GM11168 (cell line): Measurements from ENCODE around the gene IFT122.

Experiments
- in situ Hi-C: fragments of 300-500 bp; cut with MboI; formaldehyde crosslinking; loops from one replicate; pipeline ENCODE4 v1.12.0; 2022; ENCODE audit warnings: low sequenced_read_pairs; ENCODE audit not compliant: unreplicated experiment

Gene IFT122

DNA sequence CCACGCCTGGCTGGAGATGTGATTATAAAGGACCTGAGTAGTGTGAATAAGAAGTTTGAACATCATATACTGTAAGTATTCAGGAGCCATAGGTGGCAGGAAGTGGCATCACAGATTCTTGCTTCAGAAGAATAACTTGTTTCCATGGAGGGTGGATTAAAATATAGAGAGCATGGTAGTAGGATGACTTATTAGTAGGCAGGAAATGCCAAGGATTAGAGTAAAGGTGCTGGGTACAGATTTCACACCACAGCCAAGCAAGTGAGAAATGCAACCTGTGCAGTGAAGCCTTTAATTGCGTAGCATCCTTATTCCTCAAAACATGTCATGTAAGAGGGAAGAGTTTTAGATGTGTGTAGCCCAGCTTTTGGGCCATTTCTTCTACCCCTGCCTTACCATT is 30.8 kb downstream of the IFT122 start:
- in situ Hi-C loops = no loop called here

DNA sequence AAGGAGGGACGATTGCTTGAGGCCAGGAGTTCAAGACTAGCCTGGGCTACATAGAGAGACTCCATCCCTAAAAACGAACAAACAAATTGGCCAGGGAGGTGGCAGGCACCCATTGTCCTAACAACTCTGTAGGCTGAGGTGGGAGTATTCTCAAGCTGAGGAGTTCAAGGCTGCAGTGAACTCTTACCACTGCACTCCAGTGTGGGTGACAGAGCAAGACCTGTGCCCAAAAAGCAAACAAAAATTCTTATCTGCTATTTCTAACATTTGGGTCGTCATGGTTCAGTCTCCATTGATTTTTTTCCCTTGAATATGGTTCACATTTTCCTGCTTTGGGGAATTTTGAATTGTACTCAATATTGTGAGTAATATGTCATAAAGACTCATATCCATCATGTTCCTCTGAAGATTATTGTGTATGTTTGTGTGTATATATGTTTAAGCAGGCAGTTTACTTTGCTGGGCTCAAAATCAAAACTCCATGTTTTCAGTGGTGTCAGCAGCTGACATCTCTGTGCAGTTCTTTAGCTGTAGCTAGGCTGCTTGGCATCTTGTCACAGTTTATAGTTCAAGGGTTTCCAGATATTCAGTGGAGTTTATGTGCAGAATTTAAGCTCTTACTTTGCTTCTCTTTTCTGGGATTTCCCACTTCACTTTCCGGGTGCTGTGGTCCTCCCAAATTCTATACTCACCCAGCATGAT is 33.2 kb downstream of the IFT122 start:
- in situ Hi-C loops = no loop called here

DNA sequence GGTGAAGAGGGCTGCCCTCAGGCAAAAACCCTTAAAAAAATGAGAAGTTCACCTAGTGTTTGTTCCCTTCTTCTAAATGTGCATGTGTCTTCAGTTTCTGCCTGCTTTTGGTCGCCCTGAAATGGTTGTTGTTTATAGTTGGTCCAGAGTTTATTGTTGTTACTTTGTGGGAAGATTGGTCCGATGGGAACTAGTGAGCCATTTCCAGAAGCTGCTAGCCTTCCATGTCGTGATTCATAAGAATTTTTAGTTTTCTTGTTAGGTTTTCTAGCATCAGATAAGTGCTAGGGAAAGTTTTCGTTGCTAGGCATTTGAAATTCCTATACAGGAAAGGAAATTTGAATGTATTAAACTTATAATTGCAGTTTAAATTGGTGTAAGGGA is 33.7 kb downstream of the IFT122 start:
- in situ Hi-C loops = no loop called here

DNA sequence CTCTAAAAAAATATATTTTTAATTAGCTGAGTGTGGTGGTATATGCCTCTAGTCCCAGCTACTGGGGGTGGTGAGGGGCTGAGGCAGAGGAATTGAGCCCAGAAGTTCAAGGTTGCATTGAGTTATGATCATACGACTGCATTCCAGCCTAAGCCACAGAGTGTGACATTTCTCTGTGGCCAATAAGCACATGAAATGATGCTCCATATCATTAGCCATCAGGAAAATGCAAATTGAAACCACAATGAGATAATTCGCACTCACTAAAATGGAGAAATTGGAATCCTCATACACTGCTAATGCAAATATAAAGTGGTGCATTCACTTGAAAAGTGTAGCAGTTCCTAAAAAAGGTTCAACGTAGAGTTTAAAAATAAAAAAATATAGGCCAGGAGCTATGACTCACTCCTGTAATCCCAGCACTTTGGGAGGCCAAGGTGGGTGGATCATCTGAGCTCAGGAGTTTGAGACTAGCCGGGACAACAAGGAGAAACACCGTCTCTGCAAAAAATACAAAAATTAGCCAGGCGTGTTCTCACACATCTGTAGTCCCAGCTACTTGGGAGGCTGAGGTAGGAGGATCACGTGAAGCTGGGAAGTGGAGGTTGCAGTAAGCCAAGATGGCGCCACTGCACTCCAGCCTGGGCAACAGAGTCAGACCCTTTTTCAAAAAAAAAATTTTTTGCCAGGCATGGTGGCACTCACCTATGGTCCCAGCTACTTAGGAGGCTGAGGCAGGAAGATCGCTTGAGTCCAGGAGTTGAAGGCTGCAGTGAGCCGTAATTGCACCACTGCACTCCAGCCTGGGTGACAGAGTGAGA is 35.2 kb downstream of the IFT122 start:
- in situ Hi-C loops = loop anchor here (25.0 kb wide), 2 partner anchors 337 to 462 kb away; no protein-coding TSS in a partner anchor

DNA sequence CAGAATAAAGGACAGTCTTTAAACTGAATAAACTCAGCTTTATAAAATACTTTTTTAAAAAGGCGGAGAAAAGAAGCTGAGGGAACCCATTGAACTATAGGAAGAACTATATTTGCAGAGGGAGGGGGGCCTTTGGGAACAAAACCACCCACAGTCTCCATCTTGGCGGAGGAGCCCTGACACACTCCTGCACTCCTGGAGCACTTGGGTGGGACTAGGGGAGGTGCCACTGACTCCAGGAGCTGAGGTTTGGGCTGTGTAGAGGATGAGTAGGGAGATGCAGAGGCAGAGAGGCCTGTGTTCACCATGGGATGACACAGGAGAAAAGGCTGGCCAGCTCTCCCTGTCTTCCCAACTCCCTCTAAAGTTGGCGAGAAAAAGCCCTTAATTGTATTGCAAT is 35.8 kb downstream of the IFT122 start:
- in situ Hi-C loops = loop anchor here (25.0 kb wide), 2 partner anchors 336 to 461 kb away; no protein-coding TSS in a partner anchor

DNA sequence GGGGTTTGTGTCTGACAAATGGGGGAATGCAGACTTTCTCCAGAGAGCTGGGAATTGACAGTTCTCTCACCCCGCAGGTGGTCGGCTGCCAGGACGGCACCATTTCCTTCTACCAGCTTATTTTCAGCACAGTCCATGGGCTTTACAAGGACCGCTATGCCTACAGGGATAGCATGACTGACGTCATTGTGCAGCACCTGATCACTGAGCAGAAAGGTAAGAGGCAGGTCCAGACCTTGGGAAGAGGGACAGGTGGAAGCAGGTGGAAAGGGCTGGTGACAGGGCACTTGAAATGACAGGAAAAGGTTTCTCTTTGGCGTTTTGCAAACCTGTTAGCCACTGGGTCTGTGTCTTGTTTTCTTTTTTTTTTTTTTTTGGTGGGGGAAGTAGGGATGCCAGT is 36.6 kb downstream of the IFT122 start:
- in situ Hi-C loops = loop anchor here (25.0 kb wide), 2 partner anchors 336 to 461 kb away; no protein-coding TSS in a partner anchor

DNA sequence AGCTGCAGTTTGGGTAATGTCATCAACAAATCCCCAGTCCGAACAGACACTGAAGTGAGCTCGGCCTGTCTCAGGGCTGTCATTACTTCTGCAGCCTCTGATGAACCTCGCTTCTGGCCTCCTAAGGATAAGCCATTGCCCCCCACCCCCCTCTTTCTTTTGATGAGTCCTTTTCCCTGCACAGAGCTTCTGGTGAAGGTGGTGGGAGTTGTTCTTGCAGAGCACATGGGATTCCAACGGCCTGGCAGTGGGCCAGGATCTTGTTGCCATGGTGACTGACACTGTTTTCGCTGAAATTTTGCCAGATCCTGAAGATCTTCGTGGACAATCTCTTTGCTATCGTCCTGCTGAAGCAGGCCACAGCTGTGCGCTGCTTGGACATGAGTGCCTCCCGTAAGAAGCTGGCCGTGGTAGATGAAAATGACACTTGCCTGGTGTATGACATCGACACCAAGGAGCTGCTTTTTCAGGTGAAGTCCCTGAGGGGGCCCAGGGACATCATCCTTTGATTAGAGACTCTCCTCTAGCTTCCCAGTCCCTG is 41.3 kb downstream of the IFT122 start:
- in situ Hi-C loops = loop anchor here (5.0 to 25.0 kb wide), 3 partner anchors 331 to 614 kb away; no protein-coding TSS in a partner anchor

DNA sequence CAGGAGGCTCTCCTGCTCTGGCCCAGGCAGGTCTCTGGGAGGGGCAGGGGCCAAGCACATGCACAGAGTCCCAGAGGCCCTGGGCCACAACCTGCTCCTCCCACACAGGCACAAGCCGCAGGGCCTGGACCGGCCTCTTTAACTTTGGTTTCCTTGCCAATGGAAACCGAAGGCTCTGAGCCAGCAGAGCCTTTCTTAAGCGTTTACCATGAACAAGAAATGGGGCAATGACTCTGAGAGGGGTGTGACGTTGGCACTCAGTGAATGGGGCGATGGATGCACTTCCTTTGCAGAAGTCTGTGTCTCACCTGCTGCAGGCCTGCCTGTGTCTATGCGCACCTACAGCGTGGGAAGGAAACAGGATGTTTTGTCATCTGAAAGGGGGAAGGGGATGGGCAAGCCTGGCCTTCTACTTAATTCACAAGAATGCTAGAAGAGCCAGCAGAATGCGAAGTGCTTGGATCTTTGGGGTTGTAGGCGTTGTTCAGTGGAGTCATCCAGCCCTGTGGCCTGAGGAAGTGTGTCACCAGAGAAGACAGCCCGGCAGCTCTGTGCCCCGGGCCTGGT is 41.8 kb downstream of the IFT122 start:
- in situ Hi-C loops = loop anchor here (5.0 to 25.0 kb wide), 3 partner anchors 330 to 615 kb away; no protein-coding TSS in a partner anchor

DNA sequence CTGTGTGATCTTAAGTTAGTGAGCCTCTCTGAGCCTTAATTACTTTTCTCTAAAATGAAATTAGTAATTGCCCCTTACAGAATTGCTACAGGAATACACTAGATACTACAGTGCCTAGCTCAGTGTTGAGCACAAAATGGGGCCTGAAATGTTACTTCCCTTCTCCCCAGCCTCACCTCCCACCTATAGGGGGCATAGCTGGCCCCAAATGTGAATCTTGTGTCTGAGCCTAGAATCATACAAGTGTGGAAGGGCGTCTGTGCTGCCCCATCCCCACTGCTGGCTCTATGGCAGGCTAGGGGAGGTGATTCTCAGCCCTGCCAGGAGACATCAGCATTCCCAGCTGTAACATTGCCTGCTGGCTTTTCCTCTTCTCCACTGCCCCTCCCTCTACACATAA is 42.7 kb downstream of the IFT122 start:
- in situ Hi-C loops = loop anchor here (5.0 to 25.0 kb wide), 3 partner anchors 330 to 615 kb away; no protein-coding TSS in a partner anchor

DNA sequence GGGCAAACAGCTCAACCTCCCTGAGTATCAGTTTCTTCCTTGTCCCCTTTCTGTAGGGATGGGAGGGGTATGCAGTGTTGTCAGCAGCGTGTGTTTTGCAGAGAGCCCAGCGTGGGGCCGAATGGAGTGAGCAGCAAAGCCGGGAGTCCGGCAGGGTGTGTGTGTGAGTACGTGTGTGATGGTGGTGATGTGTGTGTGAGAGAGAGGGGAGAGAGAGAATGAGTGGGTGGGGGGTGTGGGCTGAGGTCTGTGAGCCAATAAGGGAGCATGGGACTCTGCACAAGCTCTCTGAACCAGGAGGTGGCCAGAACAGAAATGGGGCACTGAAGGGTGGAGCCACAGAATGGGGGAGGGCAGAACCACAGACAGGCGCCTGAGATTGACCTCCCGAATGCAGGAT is 43.8 kb downstream of the IFT122 start:
- in situ Hi-C loops = loop anchor here (5.0 to 25.0 kb wide), 3 partner anchors 328 to 617 kb away; no protein-coding TSS in a partner anchor

DNA sequence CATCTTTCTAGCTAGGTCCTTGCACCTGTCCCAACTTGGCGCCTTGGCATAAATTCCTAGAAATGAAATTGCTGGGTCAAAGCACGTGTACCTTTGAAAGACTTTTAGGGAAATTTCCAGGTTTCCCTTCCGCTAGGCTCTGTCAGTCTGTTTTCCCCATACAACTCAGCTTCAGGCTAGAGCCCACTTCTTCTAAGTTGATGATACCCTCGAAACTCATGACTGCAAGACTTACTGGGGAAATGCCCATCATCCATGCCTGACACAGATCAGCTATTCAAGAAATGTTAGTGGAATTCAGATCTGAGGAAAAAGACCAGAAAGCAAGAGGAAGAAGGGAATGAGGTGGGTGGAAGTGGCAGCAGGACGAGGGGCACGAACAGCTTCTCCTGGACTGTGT is 45.1 kb downstream of the IFT122 start:
- in situ Hi-C loops = loop anchor here (25.0 kb wide), 2 partner anchors 327 to 452 kb away; no protein-coding TSS in a partner anchor

DNA sequence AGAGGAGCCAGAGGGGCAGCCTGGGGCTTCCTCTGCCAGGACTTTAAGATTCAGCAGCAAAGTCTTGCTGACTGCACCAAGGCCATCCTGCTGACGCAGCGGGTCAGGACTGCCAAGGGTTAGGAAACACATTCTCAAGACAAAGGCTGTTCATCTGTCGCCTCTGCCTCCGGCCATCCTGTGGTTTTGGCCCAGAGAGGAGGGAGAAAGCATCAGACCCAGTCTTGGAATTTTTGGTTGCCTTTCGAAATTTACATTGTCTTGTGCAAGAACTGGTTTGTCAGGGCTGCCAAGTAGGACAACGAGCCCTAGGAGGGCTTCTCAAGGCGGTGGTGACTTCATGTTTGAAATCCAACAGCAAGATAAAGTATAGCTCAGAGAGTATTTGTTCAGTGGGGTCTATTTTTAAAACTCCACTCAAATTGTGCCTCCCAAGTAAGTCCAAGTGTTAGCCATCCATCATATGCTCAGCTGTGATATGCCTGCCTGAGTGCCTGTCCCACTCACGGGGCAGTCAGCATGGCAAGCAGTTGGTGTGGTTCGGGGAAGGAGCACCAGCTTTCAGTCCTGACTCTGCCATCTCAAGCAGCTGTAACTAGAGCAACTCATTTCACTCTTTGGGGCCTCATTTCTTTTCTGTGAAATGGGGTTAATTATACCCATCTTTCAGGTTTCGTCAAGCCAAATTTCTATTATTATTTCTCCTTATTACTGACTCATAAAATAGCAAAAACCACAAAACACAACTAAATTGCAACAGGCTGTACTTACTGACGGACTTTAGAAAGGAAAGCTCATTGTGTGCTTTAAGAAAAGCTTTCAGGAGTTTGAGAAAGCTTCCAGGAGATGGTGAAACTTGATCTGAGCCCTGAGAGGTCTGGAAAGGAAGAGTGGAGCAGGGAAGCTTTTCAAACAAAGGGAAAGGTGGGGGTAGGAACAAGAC is 46.0 kb downstream of the IFT122 start:
- in situ Hi-C loops = loop anchor here (25.0 kb wide), 2 partner anchors 326 to 451 kb away; no protein-coding TSS in a partner anchor

DNA sequence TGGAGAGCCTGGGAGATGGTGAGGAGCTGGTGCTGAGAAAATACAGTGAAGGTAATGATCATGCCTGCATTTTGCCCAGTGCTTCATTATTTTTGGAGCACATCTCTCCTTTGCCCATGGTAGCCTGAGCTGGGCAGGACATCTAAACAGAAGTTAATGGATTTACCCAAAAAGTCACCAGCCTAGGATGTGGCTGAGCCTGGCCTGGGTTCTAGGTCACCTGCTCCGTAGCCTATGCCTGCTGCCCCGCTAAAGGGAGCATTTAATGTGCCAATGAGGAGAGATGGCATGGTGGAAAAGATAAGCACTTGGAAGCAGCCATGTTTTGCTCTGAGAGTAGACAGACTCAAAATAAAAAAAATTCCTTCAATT is 46.6 kb downstream of the IFT122 start:
- in situ Hi-C loops = loop anchor here (25.0 kb wide), 2 partner anchors 326 to 451 kb away; no protein-coding TSS in a partner anchor

DNA sequence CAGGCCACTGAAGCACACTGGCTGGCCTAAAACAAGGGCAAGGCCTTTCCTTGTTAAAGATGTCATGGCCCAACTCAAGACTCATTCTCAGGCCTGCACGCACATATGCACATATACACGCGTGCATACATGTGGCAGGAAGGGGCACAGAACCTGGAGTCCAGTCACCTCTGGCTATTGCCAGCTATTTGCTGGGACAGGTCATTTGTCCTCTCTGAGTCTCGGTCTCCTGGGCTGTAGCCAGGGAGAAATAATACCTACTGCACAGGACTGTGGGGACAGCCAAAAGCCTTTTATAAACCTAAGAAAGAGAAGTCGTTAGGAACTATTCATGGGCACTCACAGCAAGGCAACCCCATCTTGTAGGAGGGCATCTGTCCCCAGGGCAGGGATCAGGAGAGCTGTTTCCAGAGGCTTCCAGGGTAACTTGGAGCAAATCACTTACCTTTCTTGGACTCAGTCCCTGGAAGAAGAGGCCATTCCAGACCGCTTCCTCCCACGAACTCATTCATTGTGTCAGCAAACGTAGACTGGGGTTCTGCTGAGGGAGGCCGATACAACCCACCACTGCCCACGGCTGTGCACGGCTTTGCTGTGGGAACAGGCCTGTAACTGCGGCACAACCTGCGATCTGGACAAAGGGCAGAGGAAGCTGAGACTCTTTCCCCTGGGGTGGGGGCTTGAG is 47.3 kb downstream of the IFT122 start:
- in situ Hi-C loops = loop anchor here (25.0 kb wide), 2 partner anchors 325 to 450 kb away; no protein-coding TSS in a partner anchor

DNA sequence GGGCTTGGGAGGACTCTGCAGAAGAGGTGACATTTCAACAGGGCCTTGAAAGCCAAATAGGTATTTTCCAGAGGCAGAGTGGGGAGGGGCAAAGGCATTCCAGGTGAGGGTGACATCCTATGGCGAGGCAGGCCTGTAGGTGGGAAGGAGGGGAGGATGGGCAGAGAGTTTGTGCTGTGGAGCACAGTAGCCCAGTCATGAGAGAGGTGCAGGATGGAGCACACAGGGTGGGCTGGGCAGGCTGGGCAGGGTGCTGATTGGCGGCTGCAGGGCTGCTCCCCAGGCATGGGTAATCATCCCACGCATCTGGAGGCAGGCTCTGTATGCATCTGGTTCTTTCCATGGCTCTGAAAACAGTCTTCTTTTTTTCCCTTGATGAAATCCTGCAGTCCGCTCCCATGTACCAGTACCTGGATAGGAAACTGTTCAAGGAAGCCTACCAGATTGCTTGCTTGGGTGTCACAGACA is 47.9 kb downstream of the IFT122 start:
- in situ Hi-C loops = loop anchor here (25.0 kb wide), 2 partner anchors 324 to 449 kb away; no protein-coding TSS in a partner anchor

DNA sequence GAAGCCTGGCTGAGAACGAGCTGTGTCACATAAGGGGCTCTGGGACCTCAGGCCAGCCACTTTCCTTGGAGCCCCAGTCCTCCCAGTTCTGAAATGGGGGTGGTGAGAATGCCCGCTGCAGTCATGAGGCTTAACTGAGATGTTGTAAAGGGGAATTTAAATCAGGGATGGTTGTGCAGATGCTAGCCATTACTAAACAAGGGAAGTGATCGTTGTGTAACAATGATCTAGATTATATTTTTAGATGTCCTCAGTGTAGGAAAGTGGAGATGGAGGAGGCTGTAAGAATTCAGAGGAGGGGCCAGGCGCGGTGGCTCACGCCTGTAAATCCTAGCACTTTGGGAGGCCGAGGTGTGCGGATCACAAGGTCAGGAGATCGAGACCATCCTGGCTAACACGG is 49.2 kb downstream of the IFT122 start:
- in situ Hi-C loops = loop anchor here (25.0 kb wide), 2 partner anchors 323 to 448 kb away; no protein-coding TSS in a partner anchor

DNA sequence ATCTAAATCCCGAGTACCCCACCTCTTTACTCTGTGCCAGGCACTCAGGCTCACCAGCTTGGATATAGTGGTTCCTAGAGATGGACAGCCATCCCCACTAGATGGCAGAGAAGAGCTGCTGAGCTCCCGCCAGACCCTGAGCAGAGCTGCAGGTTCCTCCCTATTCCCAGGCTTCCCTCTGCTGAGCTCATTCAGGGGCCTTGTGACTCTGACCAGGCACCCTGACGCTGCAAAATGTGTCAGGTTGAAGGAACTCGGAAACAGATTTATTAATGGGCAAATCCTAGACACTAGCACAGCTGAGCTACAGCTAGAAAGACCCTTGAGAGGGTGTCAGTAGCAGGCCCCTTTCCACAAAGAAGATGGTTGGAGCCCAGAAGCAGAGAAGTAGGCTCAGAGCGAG is 50.2 kb downstream of the IFT122 start:
- in situ Hi-C loops = loop anchor here (10.0 to 25.0 kb wide), 3 partner anchors 125 to 447 kb away; no protein-coding TSS in a partner anchor

DNA sequence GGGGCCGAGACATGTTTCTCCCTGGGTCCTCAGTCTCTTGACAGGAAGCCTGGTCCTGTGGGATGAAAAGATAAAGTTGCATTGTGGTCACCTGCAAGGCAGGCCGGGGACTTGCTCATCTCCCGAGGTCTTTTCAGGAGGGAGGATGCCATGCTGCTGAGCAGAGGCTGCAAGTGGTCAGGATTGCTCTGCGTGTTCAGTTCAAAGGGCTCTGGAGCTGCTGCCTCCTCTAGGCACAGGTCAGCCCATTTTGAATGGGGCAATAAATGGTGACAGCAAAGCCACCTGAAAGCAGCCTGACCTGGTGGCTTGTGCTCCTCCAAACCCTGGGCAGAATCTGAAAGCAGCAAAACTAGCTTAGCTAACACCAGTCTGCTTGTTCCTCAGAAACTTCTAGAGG is 51.1 kb downstream of the IFT122 start:
- in situ Hi-C loops = loop anchor here (10.0 to 25.0 kb wide), 3 partner anchors 124 to 446 kb away; no protein-coding TSS in a partner anchor
